H1 (cell line): ENCODE results near the gene TPRG1L. TPM values are rescaled to one million over a fixed set of nuclear protein-coding genes. Genes with fewer than 3 reads are reported as not detected.

Experiments used
- BRCA1 ChIP-seq: IDR thresholded peaks from 2 replicates; pipeline ENCODE4 v1.6.1; 2012; ENCODE audit warnings: low read depth, low read length, improper control_type of control experiment
- E2F6 ChIP-seq: IDR thresholded peaks from 2 replicates; pipeline ENCODE4 v1.6.1; 2012; ENCODE audit warnings: inconsistent platforms
- EGR1 ChIP-seq: IDR thresholded peaks from 2 replicates; pipeline ENCODE4 v1.6.1; 2011; ENCODE audit warnings: low read depth, low read length, borderline replicate concordance
- EZH2 ChIP-seq: fragments of 200-600 bp; sonication (generic); IDR thresholded peaks from 2 replicates; pipeline ENCODE4 v1.7.1; 2012; ENCODE audit warnings: low read depth, mild to moderate bottlenecking, moderate library complexity, low read length, inconsistent platforms; ENCODE audit not compliant: severe bottlenecking
- KDM5A ChIP-seq: fragments of 200-600 bp; IDR thresholded peaks from 2 replicates; pipeline ENCODE4 v1.7.1; 2012; ENCODE audit warnings: mild to moderate bottlenecking, low read length, inconsistent platforms, mixed read lengths
- SIN3A ChIP-seq, 2 experiments: IDR thresholded peaks in 1 of 2; conservative IDR thresholded peaks in 1 of 2; 2 replicates each; pipeline ENCODE4 v1.6.1; 2011 to 2012; ENCODE audit warnings: low read length in 2 of 2, improper control_type of control experiment in 1 of 2, low read depth in 1 of 2, mild to moderate bottlenecking in 1 of 2
- SIRT6 ChIP-seq: IDR thresholded peaks from one replicate; pipeline ENCODE4 v1.7.1; 2012; ENCODE audit warnings: low read length, inconsistent platforms
- polyA plus RNA-seq, 7 experiments: library from polyadenylated mRNA; depleted of rRNA in 3 of 7; stranded (reverse) in 5 of 7; unstranded in 2 of 7; fragments of >200 nt in 5 of 7; fragments of 200-250 nt in 2 of 7; gene quantifications; 1 replicate in 5 of 7; 2 replicates in 1 of 7; 4 replicates in 1 of 7; pipeline versions ENCODE4 v1.2.1 to v1.2.3, GENCODE V29; 2011 to 2013; ENCODE audit warnings: missing spikeins in 2 of 7, mixed read lengths in 2 of 7
- total RNA-seq: library from RNA; stranded (reverse); fragmentation: NEBNext Ultra II Directional; extraction: Animal tissue kit (Norgen Biotek cat#: 25700); gene quantifications from 2 replicates; pipeline ENCODE4 v1.2.1, GENCODE V29; 2021

Gene TPRG1L
- total and polyA plus RNA-seq, 2 of the 8 experiments (the other 6 are each of a cell fraction or from before 2014, with no cell fraction given) = 21.7 to 22.3 TPM

- TF ChIP-seq EZH2 (no peak), SIRT6 (no peak), E2F6 (no peak), KDM5A (no peak), EGR1 (no peak), BRCA1 (no peak), SIN3A (conservative IDR thresholded peaks at IDR 0.05 in 1 of 2, IDR thresholded peaks at IDR 0.05 in 1 of 2; ENCODE audit: low read depth in 1 of 2, low read length in 2 of 2) (no peak)
Measured at GRCh38 chr1:3659093-3659492, 34.3 kb downstream of the TPRG1L start (continued).
